Measurements from ENCODE around the gene BLOC1S1. TPM values are rescaled to one million over a fixed set of nuclear protein-coding genes. Genes with fewer than 3 reads are reported as not detected.

Gene BLOC1S1
- polyA plus RNA-seq, 2 of the 4 experiments (the other 2 are of a cell fraction), result 112 to 138 TPM

GRCh38 chr12:55675666-55676065 lies 40.2 kb upstream of the BLOC1S1 start:
- H3K4me3 ChIP-seq, result no peak overlapping the region
- no peak overlapping the region for H3K27ac ChIP-seq
- ChIA-PET POLR2A (no interaction called here), CTCF (interaction anchor here (1.3 to 1.4 kb wide), 2 partner anchors 63 to 121 kb away, joined by 3 to 4 read pairs; no protein-coding TSS in a partner anchor)
- FAIRE-seq (no peak), DNase-seq (ENCODE audit: low read depth in 1 of 2, low spot score in 1 of 2) (no peak), ATAC-seq (no peak)
- WGBS (ENCODE audit: missing lambda C conversion rate), result 56% methylated on average over 8 of the region's 8 CpGs
- no peak for TF ChIP-seq E2F6 (IDR thresholded peaks at IDR 0.05; ENCODE audit: borderline replicate concordance, low read depth)
- TF ChIP-seq HDAC2 (IDR thresholded peaks at IDR 0.05), result no peak
- TF ChIP-seq RCOR1 (IDR thresholded peaks at IDR 0.05; ENCODE audit: low read depth, low read length), result no peak
- no peak for TF ChIP-seq BCL3 (IDR thresholded peaks at IDR 0.05)
- no peak for TF ChIP-seq ZNF302 (CRISPR knock-in tag; IDR thresholded peaks at IDR 0.05)
- TF ChIP-seq PHF8 (IDR thresholded peaks at IDR 0.05; ENCODE audit: borderline replicate concordance, low read depth), result no peak
- TF ChIP-seq HOXB5 (CRISPR knock-in tag; IDR thresholded peaks at IDR 0.05), result no peak
- no peak for TF ChIP-seq ZSCAN20 (CRISPR knock-in tag; IDR thresholded peaks at IDR 0.05)
- no peak for TF ChIP-seq FOXS1 (CRISPR knock-in tag; IDR thresholded peaks at IDR 0.05)
- TF ChIP-seq FOSB (CRISPR knock-in tag; IDR thresholded peaks at IDR 0.05), result no peak
- TF ChIP-seq SREBF2 (IDR thresholded peaks at IDR 0.05), result no peak
- no peak for TF ChIP-seq BHLHE40 (IDR thresholded peaks at IDR 0.05; ENCODE audit: low read depth, low read length)
- no peak for TF ChIP-seq RFX5 (IDR thresholded peaks at IDR 0.05)
- no peak for TF ChIP-seq ELK1 (IDR thresholded peaks at IDR 0.05; ENCODE audit: low read depth, low read length)
- H3K9me3 ChIP-seq, result no peaks in the 10 kb centered on the region
- H3K4me1 ChIP-seq, result no peaks in the 10 kb centered on the region; the same call in 2 of the 3 replicates
- H3K4me2 ChIP-seq, result no peak overlapping the region

GRCh38 chr12:55676707-55677106 lies 39.1 kb upstream of the BLOC1S1 start:
- FAIRE-seq (no peak), DNase-seq (ENCODE audit: low read depth in 1 of 2, low spot score in 1 of 2) (no peak), ATAC-seq (no peak)
- no peak overlapping the region for H3K27ac ChIP-seq
- 47% methylated on average over 6 of the region's 6 CpGs for WGBS (ENCODE audit: missing lambda C conversion rate)
- no peak overlapping the region for H3K4me3 ChIP-seq
- TF ChIP-seq JUN (IDR thresholded peaks at IDR 0.05) (no peak), HOXA7 (CRISPR knock-in tag; IDR thresholded peaks at IDR 0.05) (no peak), CEBPB (IDR thresholded peaks at IDR 0.05) (0 out of 4 replicates have a peak, but pooled peaks of 1 of the 2 experiments have one; percentile 7), ZNF302 (CRISPR knock-in tag; IDR thresholded peaks at IDR 0.05) (no peak), EP300 (IDR thresholded peaks at IDR 0.05) (no peak), CTCF (IDR thresholded peaks at IDR 0.05) (no peak)
- no peaks in the 10 kb centered on the region for H3K9me3 ChIP-seq
- no peak overlapping the region for H3K4me2 ChIP-seq
- POLR2A ChIA-PET, result no interaction called here
- peaks cover 5% of the 10 kb centered on the region; the same call in 1 of the 3 replicates for H3K4me1 ChIP-seq
- CTCF ChIA-PET, result interaction anchor here (1.3 to 2.2 kb wide), 4 partner anchors 20 to 62 kb away, joined by 4 to 9 read pairs (median 6); no protein-coding TSS in a partner anchor

GRCh38 chr12:55679691-55680090 lies 36.2 kb upstream of the BLOC1S1 start:
- Histone ChIP-seq H3K4me2 (no peak overlapping the region), H3K4me1 (peaks cover 14% of the 10 kb centered on the region; the same call in 2 of the 3 replicates), H3K9me3 (no peaks in the 10 kb centered on the region), H3K4me3 (no peak overlapping the region), H3K27ac (no peak overlapping the region)
- POLR2A ChIA-PET, result no interaction called here
- ATAC-seq (no peak), DNase-seq (ENCODE audit: low read depth in 1 of 2, low spot score in 1 of 2) (no peak), FAIRE-seq (no peak)
- CTCF ChIA-PET, result interaction anchor here (1.4 kb wide), 1 partner anchor 26 kb away, joined by 3 read pairs; no protein-coding TSS in a partner anchor
- 92% methylated on average over 5 of the region's 5 CpGs for WGBS (ENCODE audit: missing lambda C conversion rate)
- TF ChIP-seq KDM5A (IDR thresholded peaks at IDR 0.05), result no peak
- TF ChIP-seq ZSCAN20 (CRISPR knock-in tag; IDR thresholded peaks at IDR 0.05), result no peak
- TF ChIP-seq KDM1A (IDR thresholded peaks at IDR 0.05; ENCODE audit: low read depth), result no peak

All from A549 (cell line).